H1 (cell line): ENCODE data around the gene THBD. TPM values are rescaled to one million over a fixed set of nuclear protein-coding genes. Genes with fewer than 3 reads are reported as not detected.

Experiments used
- CBX8 ChIP-seq: fragments of 300-800, 300-1000 bp; sonication (generic); IDR thresholded peaks from 2 replicates; pipeline ENCODE4 v1.7.1; 2016; ENCODE audit warnings: low read depth, low read length, borderline replicate concordance
- JUND ChIP-seq: IDR thresholded peaks from 2 replicates; pipeline ENCODE4 v1.6.1; 2011; ENCODE audit warnings: mild to moderate bottlenecking, improper control_type of control experiment, low read length
- SIX5 ChIP-seq: IDR thresholded peaks from 2 replicates; pipeline ENCODE4 v1.6.1; 2011; ENCODE audit warnings: mild to moderate bottlenecking, low read depth, low read length
- polyA plus RNA-seq, 7 experiments: library from polyadenylated mRNA; depleted of rRNA in 3 of 7; stranded (reverse) in 5 of 7; unstranded in 2 of 7; fragments of >200 nt in 5 of 7; fragments of 200-250 nt in 2 of 7; gene quantifications; 1 replicate in 5 of 7; 2 replicates in 1 of 7; 4 replicates in 1 of 7; pipeline versions ENCODE4 v1.2.1 to v1.2.3, GENCODE V29; 2011 to 2013; ENCODE audit warnings: missing spikeins in 2 of 7, mixed read lengths in 2 of 7
- total RNA-seq: library from RNA; stranded (reverse); fragmentation: NEBNext Ultra II Directional; extraction: Animal tissue kit (Norgen Biotek cat#: 25700); gene quantifications from 2 replicates; pipeline ENCODE4 v1.2.1, GENCODE V29; 2021

THBD gene
- total and polyA plus RNA-seq, 2 of the 8 experiments (the other 6 are each of a cell fraction or from before 2014, with no cell fraction given): 0.21 to 0.43 TPM

DNA sequence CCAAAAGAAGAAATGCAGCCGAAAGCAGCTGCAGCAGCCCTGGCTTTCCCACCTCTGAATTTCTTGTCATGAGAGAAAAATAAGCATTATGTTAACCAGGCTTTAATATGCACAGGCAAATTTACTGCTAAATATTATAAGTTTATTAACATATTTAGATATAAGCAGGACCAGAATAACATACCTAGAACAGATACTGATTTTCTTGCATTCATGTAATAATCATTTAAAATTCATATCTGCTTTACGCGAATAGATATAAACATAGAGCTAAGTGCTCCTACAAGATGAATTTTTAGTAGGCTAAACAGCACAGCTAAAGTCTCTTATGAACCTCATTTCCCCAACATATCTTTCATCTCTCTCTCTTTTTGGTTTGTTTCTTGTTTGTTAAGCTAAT is 21.9 kb upstream of the THBD start (continued):
- TF ChIP-seq SIX5 (no peak), JUND (no peak), CBX8 (no peak)
